Ovary (tissue), 9 donors: Measurements from ENCODE around the gene POLR3E. TPM values are rescaled to one million over a fixed set of nuclear protein-coding genes. Genes with fewer than 3 reads are reported as not detected.

ENCODE experiments used
- DNase-seq, 5 donors: peaks; one replicate each; pipeline ENCODE4 v3.0.0-alpha.2; 2019 to 2020
- H3K27ac ChIP-seq, 2 donors: fragments of 200-600 bp; one replicate each; pipeline versions ENCODE4 v1.5.1 to v1.8.0; 2019 to 2022
- H3K27me3 ChIP-seq: fragments of 200-600 bp; one replicate; pipeline ENCODE4 v1.8.0; 2022
- H3K36me3 ChIP-seq: fragments of 200-600 bp; sonication (generic); one replicate; pipeline ENCODE4 v1.5.1; 2019
- H3K4me1 ChIP-seq: one replicate; pipeline ENCODE4 v1.8.1; 2013; ENCODE audit warnings: mild to moderate bottlenecking, moderate library complexity; ENCODE audit not compliant: insufficient read depth
- H3K4me3 ChIP-seq: fragments of 200-600 bp; sonication (generic); one replicate; pipeline ENCODE4 v1.5.1; 2017
- H3K9me3 ChIP-seq, 2 donors: fragments of 200-600 bp in 1 of 2; sonication (generic) in 1 of 2; one replicate each; pipeline versions ENCODE4 v1.5.1 to v1.8.1; 2013 to 2019; ENCODE audit warnings: mild to moderate bottlenecking in 1 of 2, moderate library complexity in 1 of 2
- EP300 ChIP-seq: sonication (generic); formaldehyde crosslinking; IDR thresholded peaks from one replicate; pipeline ENCODE4 v1.6.1; 2017; ENCODE audit warnings: antibody characterized with exemption
- POLR2A ChIP-seq: fragments of 450-650 bp; IDR thresholded peaks from one replicate; pipeline ENCODE4 v1.6.1; 2017; ENCODE audit warnings: antibody characterized with exemption, mild to moderate bottlenecking, moderate library complexity
- WGBS, 3 donors: extraction: QIAGEN DNeasy Blood & Tissue Kit in 1 of 3; methylation state at CpG; one replicate each; pipeline versions ENCODE4 v1.1.5 to v1.1.7; 2013 to 2017; 5-methylcytosine and 5-hydroxymethylcytosine counted together
- intact Hi-C, 4 donors: fragments of 100-400 bp; cut with DNase I; formaldehyde crosslinking; loops; one replicate each; pipeline versions ENCODE4 v1.11.0 to v1.15.1; 2022 to 2023
- polyA plus RNA-seq, 2 donors: library from polyadenylated mRNA; stranded (reverse); fragments of 200-250 nt in 1 of 2; fragments of 350-450 nt in 1 of 2; fragmentation: Illumina TruSeq in 1 of 2; extraction: RNeasy Lipid Tissue Mini Kit (QIAGEN cat#74804) in 1 of 2; gene quantifications; one replicate each; pipeline ENCODE4 v1.2.3, GENCODE V29; 2013 to 2014
- total RNA-seq, 7 donors: library from RNA; depleted of rRNA in 2 of 7; stranded (reverse); fragments of >200 nt in 2 of 7; fragmentation: NEBNext Ultra II Directional in 3 of 7; extraction: Animal tissue kit (Norgen Biotek cat#: 25700) in 3 of 7; gene quantifications; one replicate each; pipeline versions ENCODE4 v1.1.0 to v1.2.4, GENCODE V29; 2016 to 2023
- TF ChIP-seq, protein P1 (sequence below), 3 donors: fragments of 450-650 bp in 2 of 3; fragments of 200-600 bp in 1 of 3; IDR thresholded peaks; one replicate each; pipeline versions ENCODE4 v1.5.1 to v1.8.0; 2016 to 2022; ENCODE audit warnings: antibody characterized with exemption in 3 of 3, mild to moderate bottlenecking in 1 of 3
- donor health status: DM: no; HTN: no; CAD: no; lungs with moderate emphysema.
- donor health status: DM: no; HTN: no; CAD: no.
- donor health status: Bipolar disorder and iron deficiency.
- donor health status: DM: yes; HTN: yes; CAD: no.
- donor health status: DM: no; HTN: no; CAD: no.
- donor health status: DM: yes; HTN: yes; CAD: no.

The POLR3E gene
- total and polyA plus RNA-seq, 9 donors, result 18.6 to 57.0 (median 40.8) TPM

DNA sequence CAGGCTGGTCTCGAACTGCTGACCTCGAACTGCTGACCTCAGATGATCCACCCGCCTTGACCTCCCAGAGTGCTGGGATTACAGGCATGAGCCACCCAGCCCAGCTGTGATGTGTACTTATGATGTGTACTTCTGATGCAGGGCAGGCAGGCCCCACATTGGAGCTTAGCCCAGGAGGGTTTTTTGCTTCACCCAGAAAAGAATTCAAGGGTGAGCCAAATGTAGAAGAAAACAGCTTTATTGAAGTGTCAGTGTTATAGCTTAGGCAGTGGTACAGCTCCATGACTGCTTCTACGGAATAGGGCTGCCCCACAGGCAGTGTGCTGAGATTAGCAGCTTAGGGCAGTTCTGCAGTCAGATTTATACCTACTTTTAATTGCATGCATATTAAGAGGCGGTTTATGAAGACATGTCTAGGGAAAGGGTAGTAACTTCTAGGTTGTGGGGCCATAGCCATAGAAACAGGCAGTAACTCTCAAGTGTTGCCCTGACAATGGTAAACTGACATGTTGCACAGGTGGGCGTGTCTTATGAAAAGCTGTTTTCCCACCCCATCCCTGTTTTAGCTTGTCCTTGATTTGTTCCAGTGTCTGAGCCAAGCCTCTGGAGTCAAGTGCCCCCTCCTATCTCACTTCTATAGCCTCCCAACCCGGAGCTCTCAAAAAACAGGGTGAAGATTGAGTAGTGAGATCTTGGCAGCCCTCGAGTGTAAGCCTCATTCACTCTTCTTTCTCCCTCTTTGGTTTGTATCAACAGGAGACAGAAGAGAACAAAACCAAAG is 24.1 kb upstream of the POLR3E start:
- H3K9me3 ChIP-seq, result no peaks in the 10 kb centered on the region
- H3K4me3 ChIP-seq, result no peak overlapping the region
- intact Hi-C loops, result no loop called here
- peaks cover 11% of the 10 kb centered on the region for H3K4me1 ChIP-seq
- 42 to 72% (median 61%) methylated on average over 8 of the region's 8 CpGs for WGBS, 3 donors
- H3K27ac ChIP-seq, result no peak overlapping the region
- TF ChIP-seq POLR2A (no peak), EP300 (no peak)
- TF ChIP-seq, protein P1, sequence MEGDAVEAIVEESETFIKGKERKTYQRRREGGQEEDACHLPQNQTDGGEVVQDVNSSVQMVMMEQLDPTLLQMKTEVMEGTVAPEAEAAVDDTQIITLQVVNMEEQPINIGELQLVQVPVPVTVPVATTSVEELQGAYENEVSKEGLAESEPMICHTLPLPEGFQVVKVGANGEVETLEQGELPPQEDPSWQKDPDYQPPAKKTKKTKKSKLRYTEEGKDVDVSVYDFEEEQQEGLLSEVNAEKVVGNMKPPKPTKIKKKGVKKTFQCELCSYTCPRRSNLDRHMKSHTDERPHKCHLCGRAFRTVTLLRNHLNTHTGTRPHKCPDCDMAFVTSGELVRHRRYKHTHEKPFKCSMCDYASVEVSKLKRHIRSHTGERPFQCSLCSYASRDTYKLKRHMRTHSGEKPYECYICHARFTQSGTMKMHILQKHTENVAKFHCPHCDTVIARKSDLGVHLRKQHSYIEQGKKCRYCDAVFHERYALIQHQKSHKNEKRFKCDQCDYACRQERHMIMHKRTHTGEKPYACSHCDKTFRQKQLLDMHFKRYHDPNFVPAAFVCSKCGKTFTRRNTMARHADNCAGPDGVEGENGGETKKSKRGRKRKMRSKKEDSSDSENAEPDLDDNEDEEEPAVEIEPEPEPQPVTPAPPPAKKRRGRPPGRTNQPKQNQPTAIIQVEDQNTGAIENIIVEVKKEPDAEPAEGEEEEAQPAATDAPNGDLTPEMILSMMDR (IDR thresholded peaks at IDR 0.05), result no peak
- peak in 4 of 5 donors; percentile 35 to 61 (median 43) for DNase-seq
- no peaks in the 10 kb centered on the region for H3K27me3 ChIP-seq
- H3K36me3 ChIP-seq, result no peaks in the 10 kb centered on the region

DNA sequence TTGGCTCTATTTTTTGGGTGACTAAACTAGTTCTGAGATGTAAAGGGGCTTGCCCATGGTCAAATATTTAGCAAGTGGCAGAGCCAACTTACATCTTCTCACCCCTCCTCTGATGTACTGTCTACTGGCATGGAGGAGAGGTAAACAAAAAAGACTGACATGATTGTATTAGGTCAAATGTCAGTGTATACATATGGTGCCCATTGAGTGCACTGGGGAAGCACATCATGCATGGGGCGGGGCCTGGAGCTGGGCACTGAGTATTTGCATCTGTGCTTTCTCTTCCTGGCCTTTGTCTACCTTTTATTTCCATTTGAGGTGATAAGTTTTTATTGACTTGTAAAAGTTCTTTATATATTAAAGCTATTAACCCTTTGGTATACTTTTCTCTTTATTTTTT is 22.3 kb upstream of the POLR3E start:
- no peaks in the 10 kb centered on the region for H3K36me3 ChIP-seq

DNA sequence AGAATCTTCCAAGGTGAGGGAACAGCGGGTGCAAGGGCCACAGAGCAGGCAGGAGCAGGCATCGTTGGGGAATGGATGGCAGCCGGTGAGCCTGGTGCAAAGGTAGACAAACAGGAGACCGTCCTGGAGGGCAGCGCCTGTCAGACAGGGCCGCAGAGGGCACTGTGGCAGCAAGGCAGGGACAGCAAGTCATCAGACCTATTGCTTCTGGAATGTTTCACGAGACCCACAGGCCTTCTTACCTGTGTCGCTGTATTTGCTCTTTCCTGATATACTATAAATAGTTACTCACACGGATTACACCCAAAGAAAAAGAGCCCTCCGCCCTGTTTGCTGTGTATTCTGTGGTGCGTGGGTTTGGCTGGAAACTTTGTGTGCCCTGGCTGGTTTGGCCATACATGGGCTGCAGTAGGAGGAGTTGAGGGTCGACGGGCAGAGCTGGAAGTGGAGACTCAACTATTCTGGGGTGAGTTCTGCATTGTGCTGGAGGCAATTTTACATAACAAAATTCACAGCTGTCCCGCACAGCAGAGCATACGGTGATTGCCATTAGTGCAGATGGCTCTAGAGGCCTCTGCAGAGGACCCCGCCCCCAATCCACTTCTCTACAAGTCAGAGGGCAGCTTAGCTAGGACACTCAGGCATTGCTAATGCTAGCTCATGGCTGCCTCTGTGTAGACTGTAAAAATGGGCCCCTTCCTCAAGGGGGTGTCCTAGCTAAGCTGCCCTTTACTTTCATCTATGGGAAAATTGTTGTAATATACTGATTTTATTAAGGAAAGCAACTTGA is 18.6 kb upstream of the POLR3E start:
- TF ChIP-seq, protein P1 (IDR thresholded peaks at IDR 0.05), result no peak
- TF ChIP-seq POLR2A, result no peak
- no peak for TF ChIP-seq EP300
- Histone ChIP-seq H3K4me3 (no peak overlapping the region), H3K27ac (no peak overlapping the region), H3K27me3 (no peaks in the 10 kb centered on the region), H3K4me1 (peaks cover 2% of the 10 kb centered on the region), H3K9me3 (no peaks in the 10 kb centered on the region), H3K36me3 (no peaks in the 10 kb centered on the region)
- intact Hi-C loops, result no loop called here
- 83 to 86% (median 85%) methylated on average over 16 of the region's 16 CpGs for WGBS, 3 donors
- DNase-seq, result no peak

More for the DNA sequence above, 22.3 kb upstream of the POLR3E start:
- WGBS, 3 donors, result 94 to 100% (median 100%) methylated on average over 1 of the region's 1 CpG
- no peaks in the 10 kb centered on the region for H3K9me3 ChIP-seq
- no peak for DNase-seq
- intact Hi-C loops, result no loop called here
- TF ChIP-seq, protein P1 (IDR thresholded peaks at IDR 0.05), result no peak
- TF ChIP-seq EP300, result no peak
- TF ChIP-seq POLR2A, result no peak
- no peak overlapping the region for H3K27ac ChIP-seq
- peaks cover 11% of the 10 kb centered on the region for H3K4me1 ChIP-seq
- H3K4me3 ChIP-seq, result no peak overlapping the region
- H3K27me3 ChIP-seq, result no peaks in the 10 kb centered on the region

DNA sequence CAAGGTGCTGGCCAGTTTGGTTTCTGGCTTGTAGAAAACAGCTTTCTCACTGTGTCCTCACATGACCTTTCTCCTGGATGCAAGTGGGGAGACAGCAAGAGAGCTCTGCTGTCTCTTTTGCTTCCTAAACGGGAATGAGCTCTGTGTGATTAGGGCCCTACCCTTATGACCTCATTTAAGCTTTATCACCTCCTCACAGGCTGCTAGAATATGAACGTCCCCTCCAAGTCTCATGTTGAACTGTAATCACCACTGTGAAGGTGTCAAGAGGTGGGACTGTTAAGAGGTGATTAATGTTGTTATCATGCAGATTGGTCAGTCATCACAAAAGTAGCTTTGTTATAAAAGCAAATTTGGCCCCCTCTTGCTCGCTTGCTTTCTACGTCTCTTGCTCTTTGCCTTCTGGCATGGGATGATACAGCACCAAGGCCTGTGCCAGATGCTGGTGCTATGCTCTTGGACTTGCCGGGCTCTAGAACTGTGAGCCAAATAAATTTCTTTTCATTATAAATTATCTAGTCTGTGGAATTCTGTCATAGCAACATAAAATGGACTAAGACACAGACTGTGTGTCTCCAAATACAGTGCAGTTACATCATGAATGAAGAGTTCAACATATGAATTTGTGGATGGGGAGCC is 14.8 kb upstream of the POLR3E start:
- H3K27ac ChIP-seq, result no peak overlapping the region
- H3K4me1 ChIP-seq, result no peaks in the 10 kb centered on the region
- no peaks in the 10 kb centered on the region for H3K27me3 ChIP-seq
- intact Hi-C loops, result no loop called here
- no peak for TF ChIP-seq POLR2A
- no peak for TF ChIP-seq EP300
- TF ChIP-seq, protein P1 (IDR thresholded peaks at IDR 0.05), result no peak
- 81 to 86% (median 83%) methylated on average over 5 of the region's 5 CpGs for WGBS, 3 donors
- DNase-seq, result no peak
- H3K36me3 ChIP-seq, result no peaks in the 10 kb centered on the region
- H3K4me3 ChIP-seq, result no peak overlapping the region
- no peaks in the 10 kb centered on the region for H3K9me3 ChIP-seq
